SK-N-MC (cell line): ENCODE data around the gene AUTS2.
"Not testable (repeated sequence)": the region's sequence is repeated elsewhere in the genome, so short reads cannot be mapped to it uniquely, and the experiment has no call there.

ENCODE experiments used
- DNase-seq: peaks from one replicate; pipeline ENCODE4 v3.0.0-alpha.2; 2011; ENCODE audit warnings: low read depth, low spot score
- H3K27ac ChIP-seq: fragments of 200-600 bp; sonication (generic); 2 replicates; pipeline ENCODE4 v1.5.1; 2016; ENCODE audit warnings: mixed run types
- H3K36me3 ChIP-seq: fragments of 200-600 bp; sonication (generic); 2 replicates; pipeline ENCODE4 v1.6.1; 2017; ENCODE audit warnings: antibody characterized with exemption, low read length, mixed read lengths; ENCODE audit not compliant: insufficient read depth
- H3K4me3 ChIP-seq: fragments of 200-600 bp; sonication (generic); 2 replicates; pipeline ENCODE4 v1.5.1; 2016
- H3K9ac ChIP-seq: fragments of 200-600 bp; sonication (generic); 2 replicates; pipeline ENCODE4 v1.8.0; 2017; ENCODE audit warnings: mixed run types, mixed read lengths; ENCODE audit not compliant: insufficient read length
- H3K9me3 ChIP-seq: fragments of 200-600 bp; sonication (generic); 2 replicates; pipeline ENCODE4 v1.6.1; 2017; ENCODE audit warnings: low read depth, mild to moderate bottlenecking, antibody characterized with exemption, low read length, moderate library complexity, mixed read lengths
- EZH2 ChIP-seq: fragments of 200-600 bp; sonication (generic); IDR thresholded peaks from one replicate; pipeline ENCODE4 v1.6.1; 2017; ENCODE audit warnings: antibody characterized with exemption
- FOXP2 ChIP-seq: optimal IDR thresholded peaks from 2 replicates; pipeline ENCODE3; 2011; ENCODE audit warnings: mild to moderate bottlenecking, moderate library complexity; ENCODE audit not compliant: insufficient read depth; ENCODE audit errors: extremely low read length, control extremely low read depth
- POLR2AphosphoS5 ChIP-seq: IDR thresholded peaks from 2 replicates; pipeline ENCODE4 v1.6.1; 2012; ENCODE audit warnings: mild to moderate bottlenecking, low read depth, low read length, borderline replicate concordance

Gene AUTS2

GRCh38 chr7:69782917-69783684, 184.8 kb downstream of the AUTS2 start:
- no peak overlapping the region for H3K9ac ChIP-seq
- DNase-seq: no peak
- H3K4me3 ChIP-seq: no peak overlapping the region
- H3K36me3 ChIP-seq: no peaks in the 10 kb centered on the region
- no peaks in the 10 kb centered on the region for H3K9me3 ChIP-seq
- TF ChIP-seq FOXP2: no peak
- no peak for TF ChIP-seq POLR2AphosphoS5
- TF ChIP-seq EZH2: no peak
- no peak overlapping the region for H3K27ac ChIP-seq

GRCh38 chr7:69786130-69786529, 187.9 kb downstream of the AUTS2 start:
- H3K4me3 ChIP-seq, H3K27ac ChIP-seq, DNase-seq, H3K9me3 ChIP-seq, H3K9ac ChIP-seq, H3K36me3 ChIP-seq: not testable (repeated sequence)

- TF ChIP-seq EZH2 (no peak), FOXP2 (no peak), POLR2AphosphoS5 (no peak)
- no peak for DNase-seq
- H3K27ac ChIP-seq: no peak overlapping the region
- no peaks in the 10 kb centered on the region for H3K9me3 ChIP-seq
- no peak overlapping the region for H3K9ac ChIP-seq
- no peak overlapping the region for H3K4me3 ChIP-seq
- H3K36me3 ChIP-seq: no peaks in the 10 kb centered on the region
Measured at GRCh38 chr7:69786730-69787395, 188.6 kb downstream of the AUTS2 start.

- H3K4me3 ChIP-seq: peak overlapping the region; percentile 6; the same call in 1 of the 2 replicates
- H3K9me3 ChIP-seq: no peaks in the 10 kb centered on the region
- no peak overlapping the region for H3K9ac ChIP-seq
- H3K27ac ChIP-seq: peak overlapping the region; percentile 16; the same call in 1 of the 2 replicates
- DNase-seq: peak; percentile 26
- H3K36me3 ChIP-seq: no peaks in the 10 kb centered on the region
- no peak for TF ChIP-seq FOXP2
- TF ChIP-seq POLR2AphosphoS5: peak; percentile 31; the same call in 1 of the 2 replicates
Measured at GRCh38 chr7:69787736-69788431, 189.6 kb downstream of the AUTS2 start.

GRCh38 chr7:69789563-69789962, 191.3 kb downstream of the AUTS2 start:
- no peak overlapping the region for H3K4me3 ChIP-seq
- TF ChIP-seq FOXP2 (no peak), EZH2 (no peak), POLR2AphosphoS5 (no peak)
- H3K36me3 ChIP-seq: no peaks in the 10 kb centered on the region
- no peak overlapping the region for H3K9ac ChIP-seq
- H3K9me3 ChIP-seq: no peaks in the 10 kb centered on the region
- no peak overlapping the region for H3K27ac ChIP-seq
- no peak for DNase-seq

- Histone ChIP-seq H3K27ac (no peak overlapping the region), H3K36me3 (no peaks in the 10 kb centered on the region), H3K9ac (no peak overlapping the region)
Measured at GRCh38 chr7:69790977-69791724, 192.9 kb downstream of the AUTS2 start.

GRCh38 chr7:69791739-69792138, 193.5 kb downstream of the AUTS2 start:
- Histone ChIP-seq H3K9ac (no peak overlapping the region), H3K36me3 (no peaks in the 10 kb centered on the region), H3K27ac (no peak overlapping the region), H3K9me3 (no peaks in the 10 kb centered on the region), H3K4me3 (no peak overlapping the region)
- TF ChIP-seq EZH2 (no peak), FOXP2 (no peak), POLR2AphosphoS5 (no peak)
- DNase-seq: no peak

More at GRCh38 chr7:69790977-69791724, 192.9 kb downstream of the AUTS2 start:
- TF ChIP-seq FOXP2 (no peak), POLR2AphosphoS5 (no peak), EZH2 (no peak)
- DNase-seq: no peak
- Histone ChIP-seq H3K4me3 (no peak overlapping the region), H3K9me3 (no peaks in the 10 kb centered on the region)

GRCh38 chr7:69795932-69796331, 197.7 kb downstream of the AUTS2 start:
- no peak for TF ChIP-seq FOXP2
- TF ChIP-seq EZH2: no peak
- no peak for TF ChIP-seq POLR2AphosphoS5
- H3K9me3 ChIP-seq: no peaks in the 10 kb centered on the region
- no peak for DNase-seq
- no peak overlapping the region for H3K9ac ChIP-seq
- H3K27ac ChIP-seq: no peak overlapping the region
- H3K4me3 ChIP-seq: no peak overlapping the region
- H3K36me3 ChIP-seq: no peaks in the 10 kb centered on the region
